GM12891 (cell line): Measurements from ENCODE around the gene SEPTIN3.

ENCODE experiments used
- PAX5 ChIP-seq: IDR thresholded peaks from 2 replicates; pipeline ENCODE4 v1.6.1; 2011; ENCODE audit warnings: low read length, moderate library complexity, mild to moderate bottlenecking; ENCODE audit not compliant: insufficient read depth, severe bottlenecking
- POLR2A ChIP-seq: IDR thresholded peaks from 2 replicates; pipeline ENCODE4 v1.6.1; 2011; ENCODE audit warnings: low read depth, low read length, control low read depth
- POLR2AphosphoS5 ChIP-seq: IDR thresholded peaks from 2 replicates; pipeline ENCODE4 v1.6.1; 2011; ENCODE audit warnings: low read depth, low read length, control low read depth
- TAF1 ChIP-seq: IDR thresholded peaks from 2 replicates; pipeline ENCODE4 v1.6.1; 2011; ENCODE audit warnings: low read depth, low read length, control low read depth

- TF ChIP-seq POLR2A (no peak), POLR2AphosphoS5 (no peak), PAX5 (no peak), TAF1 (no peak)
Observed at GRCh38 chr22:41943661-41944209, 25.5 kb upstream of the SEPTIN3 start.
